Measurements from ENCODE around the gene SMYD3.
"Not testable (repeated sequence)": the region's sequence is repeated elsewhere in the genome, so short reads cannot be mapped to it uniquely, and the experiment has no call there.

- not testable (repeated sequence) for TF ChIP-seq POLR2A, CTCF, EP300, POLR2AphosphoS5 (IDR thresholded peaks at IDR 0.05)
Observed at GRCh38 chr1:245774931-245775330, 732.1 kb downstream of the SMYD3 start.

Measured in gastroesophageal sphincter (tissue), 3 donors.